ENCODE results near the gene TMEM163. TPM values are rescaled to one million over a fixed set of nuclear protein-coding genes. Genes with fewer than 3 reads are reported as not detected.

The TMEM163 gene
- total RNA-seq, 1 experiment from 2014 or later = 2.5 TPM

GRCh38 chr2:134555411-134555810 lies 163.4 kb downstream of the TMEM163 start:
- intact Hi-C loops (cut with micrococcal nuclease; ENCODE audit: unreplicated experiment) = no loop called here
- Mint-ChIP-seq H3K4me3 (ENCODE audit: low read depth, unreplicated experiment) (no peak overlapping the region), H3K27ac (ENCODE audit: unreplicated experiment) (no peak overlapping the region), H3K4me1 (ENCODE audit: low read depth, unreplicated experiment) (no peaks in the 10 kb centered on the region), H3K36me3 (ENCODE audit: insufficient read depth, unreplicated experiment) (no peaks in the 10 kb centered on the region), H3K9me3 (ENCODE audit: low read depth, unreplicated experiment) (no peaks in the 10 kb centered on the region), H3K27me3 (ENCODE audit: unreplicated experiment) (peaks cover 34% of the 10 kb centered on the region)
- no TSS peak for BruUV-seq (replicated peaks)
- no peak for DNase-seq
- TF ChIP-seq CTCF (IDR thresholded peaks at IDR 0.05; ENCODE audit: unreplicated experiment) = no peak
- CTCF ChIA-PET = no interaction called here

DNA sequence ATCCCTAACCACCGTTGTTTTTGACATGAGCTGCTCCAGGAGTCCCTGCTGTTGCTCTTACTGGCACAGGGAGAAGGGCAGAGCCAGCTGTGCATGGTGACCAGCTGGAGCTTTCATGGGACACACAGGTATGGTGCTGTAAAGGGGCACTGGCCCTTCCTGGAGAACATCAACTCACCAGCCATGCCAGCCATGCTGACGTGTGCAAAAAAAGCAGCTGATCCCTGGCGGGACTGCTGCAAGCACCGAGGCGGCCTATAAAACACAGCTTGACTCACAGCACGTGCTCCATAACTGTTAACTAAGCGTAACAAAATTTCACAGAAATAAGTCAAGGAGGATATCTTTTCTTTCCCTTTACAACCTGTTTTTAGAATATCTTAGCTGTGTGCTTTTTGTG lies 165.1 kb downstream of the TMEM163 start:
- no TSS peak for BruUV-seq (replicated peaks)
- H3K27me3 Mint-ChIP-seq (ENCODE audit: unreplicated experiment) = peaks cover 35% of the 10 kb centered on the region
- H3K4me3 Mint-ChIP-seq (ENCODE audit: low read depth, unreplicated experiment) = no peak overlapping the region
- no peaks in the 10 kb centered on the region for H3K4me1 Mint-ChIP-seq (ENCODE audit: low read depth, unreplicated experiment)
- no peak for DNase-seq
- no peaks in the 10 kb centered on the region for H3K9me3 Mint-ChIP-seq (ENCODE audit: low read depth, unreplicated experiment)
- intact Hi-C loops (cut with micrococcal nuclease; ENCODE audit: unreplicated experiment) = no loop called here
- CTCF ChIA-PET = no interaction called here
- H3K36me3 Mint-ChIP-seq (ENCODE audit: insufficient read depth, unreplicated experiment) = no peaks in the 10 kb centered on the region
- TF ChIP-seq CTCF (IDR thresholded peaks at IDR 0.05; ENCODE audit: unreplicated experiment) = no peak
- no peak overlapping the region for H3K27ac Mint-ChIP-seq (ENCODE audit: unreplicated experiment)

DNA sequence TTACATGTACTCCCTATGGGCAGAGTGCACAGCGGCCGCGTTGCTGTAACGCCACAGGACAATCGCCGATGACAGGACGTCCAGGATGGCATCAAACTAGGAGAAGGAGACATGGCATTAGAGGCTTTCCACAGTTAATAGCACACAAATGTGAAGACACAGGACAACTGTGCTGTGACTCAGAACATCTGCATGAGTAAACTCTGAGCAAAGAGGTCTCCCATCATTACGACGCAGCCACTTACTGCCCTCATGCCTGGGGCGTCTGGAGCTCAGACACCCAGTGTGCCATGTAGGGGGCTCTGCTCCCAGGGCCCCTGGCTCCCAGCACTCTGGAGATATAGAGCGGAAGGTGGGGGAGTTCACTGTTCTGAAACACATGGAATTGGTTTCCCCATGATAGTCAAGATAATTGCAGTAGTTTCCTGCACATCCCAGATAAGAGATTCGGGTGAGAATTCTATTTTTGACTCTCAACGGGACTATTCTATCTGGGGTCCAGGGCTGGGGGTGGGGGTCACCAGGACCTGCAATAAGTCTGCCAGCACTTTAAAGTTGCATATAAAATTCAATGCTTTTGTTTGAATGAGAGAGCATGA lies 168.1 kb downstream of the TMEM163 start:
- no peak for DNase-seq
- BruUV-seq (replicated peaks) = no TSS peak

DNA sequence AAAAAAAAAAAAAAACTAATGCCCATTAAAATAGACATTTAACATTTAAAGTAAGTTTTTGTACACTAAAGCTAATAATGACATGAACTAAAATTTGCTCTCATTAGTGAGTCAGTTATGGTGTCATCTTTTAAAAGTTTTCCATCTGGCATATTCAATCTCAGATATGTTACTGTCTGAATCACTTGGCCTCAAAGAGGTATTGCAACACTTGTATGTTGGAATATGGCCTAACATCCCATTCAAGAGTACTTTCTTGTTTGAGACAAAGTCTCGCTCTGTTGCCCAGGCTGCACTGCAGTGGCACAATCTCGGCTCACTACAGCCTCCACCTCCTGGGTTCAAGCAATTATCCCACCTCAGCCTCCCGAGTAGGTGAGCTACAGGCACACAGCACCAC lies 169.7 kb downstream of the TMEM163 start:
- Mint-ChIP-seq H3K27me3 (ENCODE audit: unreplicated experiment) (peaks cover 13% of the 10 kb centered on the region), H3K4me3 (ENCODE audit: low read depth, unreplicated experiment) (no peak overlapping the region), H3K36me3 (ENCODE audit: insufficient read depth, unreplicated experiment) (no peaks in the 10 kb centered on the region), H3K9me3 (ENCODE audit: low read depth, unreplicated experiment) (no peaks in the 10 kb centered on the region), H3K27ac (ENCODE audit: unreplicated experiment) (no peak overlapping the region), H3K4me1 (ENCODE audit: low read depth, unreplicated experiment) (no peaks in the 10 kb centered on the region)
- CTCF ChIA-PET = no interaction called here
- DNase-seq = no peak
- no peak for TF ChIP-seq CTCF (IDR thresholded peaks at IDR 0.05; ENCODE audit: unreplicated experiment)
- intact Hi-C loops (cut with micrococcal nuclease; ENCODE audit: unreplicated experiment) = no loop called here
- no TSS peak for BruUV-seq (replicated peaks)

More for the DNA sequence above, 168.1 kb downstream of the TMEM163 start:
- intact Hi-C loops (cut with micrococcal nuclease; ENCODE audit: unreplicated experiment) = no loop called here
- TF ChIP-seq CTCF (IDR thresholded peaks at IDR 0.05; ENCODE audit: unreplicated experiment) = no peak
- no peak overlapping the region for H3K4me3 Mint-ChIP-seq (ENCODE audit: low read depth, unreplicated experiment)
- no peaks in the 10 kb centered on the region for H3K9me3 Mint-ChIP-seq (ENCODE audit: low read depth, unreplicated experiment)
- H3K27me3 Mint-ChIP-seq (ENCODE audit: unreplicated experiment) = peaks cover 15% of the 10 kb centered on the region
- no peaks in the 10 kb centered on the region for H3K4me1 Mint-ChIP-seq (ENCODE audit: low read depth, unreplicated experiment)
- no peak overlapping the region for H3K27ac Mint-ChIP-seq (ENCODE audit: unreplicated experiment)
- CTCF ChIA-PET = no interaction called here
- no peaks in the 10 kb centered on the region for H3K36me3 Mint-ChIP-seq (ENCODE audit: insufficient read depth, unreplicated experiment)

Measured in Calu3 (cell line).